B cell (primary cell): ENCODE data around the gene TRIM29. TPM values are rescaled to one million over a fixed set of nuclear protein-coding genes. Genes with fewer than 3 reads are reported as not detected.

Experiments
- ATAC-seq: fragments of 200-7000 bp; cut with Tn5 transposase; one replicate; pipeline ENCODE4 v1.10.0; 2021; ENCODE audit warnings: low read depth, mild to moderate bottlenecking, moderate number of reproducible peaks, moderate library complexity
- CTCF ChIA-PET: fragments of 350-600 bp; sonication (Branson Sonifier 250); formaldehyde crosslinking; loops from one replicate; lab custom pipeline; 2021; ENCODE audit warnings: antibody characterized with exemption, inconsistent platforms; lab: Charles Lee
- POLR2A ChIA-PET: fragments of 350-600 bp; sonication (Branson Sonifier 250); formaldehyde crosslinking; loops from one replicate; lab custom pipeline; 2021; ENCODE audit warnings: antibody characterized with exemption; lab: Charles Lee
- DNase-seq: peaks from one replicate; pipeline ENCODE4 v3.0.0; 2013
- H2AFZ ChIP-seq: 2 replicates; pipeline ENCODE4 v1.6.1; 2012; ENCODE audit warnings: mild to moderate bottlenecking, low read depth, low read length; ENCODE audit not compliant: insufficient read depth, poor library complexity, severe bottlenecking
- H3K27ac ChIP-seq, 2 donors: 1 replicate in 1 of 2; 2 replicates in 1 of 2; pipeline ENCODE4 v1.5.1; 2012 to 2013; ENCODE audit warnings: low read length in 2 of 2, mild to moderate bottlenecking in 2 of 2, moderate library complexity in 1 of 2
- H3K27me3 ChIP-seq, 4 experiments: fragments of 200-600 bp in 1 of 4; sonication (generic) in 1 of 4; replicated peaks in 1 of 4; 1 replicate in 2 of 4; 2 replicates in 2 of 4; pipeline versions ENCODE4 v1.6.1 to v1.7.0; 2013 to 2016; ENCODE audit warnings: low read length in 3 of 4, mild to moderate bottlenecking in 2 of 4, mixed read lengths in 1 of 4, moderate library complexity in 1 of 4; ENCODE audit not compliant: insufficient read depth in 4 of 4, control insufficient read depth in 3 of 4; ENCODE audit errors: control extremely low read depth in 1 of 4
- H3K36me3 ChIP-seq, 2 experiments: replicated peaks in 1 of 2; 1 replicate in 1 of 2; 2 replicates in 1 of 2; pipeline versions ENCODE4 v1.6.1 to v1.7.1; 2013; ENCODE audit warnings: low read length in 1 of 2; ENCODE audit not compliant: insufficient read depth in 2 of 2, control insufficient read depth in 1 of 2; ENCODE audit errors: control extremely low read depth in 1 of 2, extremely low read depth in 1 of 2
- H3K4me1 ChIP-seq, 2 donors: fragments of 200-600 bp in 1 of 2; sonication (generic) in 1 of 2; 1 replicate in 1 of 2; 2 replicates in 1 of 2; pipeline versions ENCODE4 v1.5.1 to v1.6.1; 2013 to 2017; ENCODE audit warnings: low read length in 2 of 2; ENCODE audit not compliant: control insufficient read depth in 2 of 2, insufficient read depth in 2 of 2
- H3K4me2 ChIP-seq: replicated peaks from 2 replicates; pipeline ENCODE3; 2012; ENCODE audit warnings: mild to moderate bottlenecking, low read depth, low read length; ENCODE audit not compliant: poor library complexity, severe bottlenecking
- H3K4me3 ChIP-seq, 5 experiments: fragments of 200-600 bp in 1 of 5; sonication (generic) in 1 of 5; 1 replicate in 3 of 5; 2 replicates in 2 of 5; pipeline versions ENCODE4 v1.5.1 to v1.7.0; 2011 to 2016; ENCODE audit warnings: low read length in 4 of 5, mild to moderate bottlenecking in 4 of 5, low read depth in 2 of 5, control low read depth in 1 of 5, moderate library complexity in 1 of 5; ENCODE audit not compliant: insufficient read depth in 1 of 5; ENCODE audit errors: control extremely low read depth in 1 of 5, extremely low read depth in 1 of 5
- H3K79me2 ChIP-seq: fragments of 200-600 bp; sonication (generic); one replicate; pipeline ENCODE4 v1.6.0; 2016; ENCODE audit warnings: low read length; ENCODE audit not compliant: control insufficient read depth, insufficient read depth
- H3K9ac ChIP-seq: fragments of 200-600 bp; sonication (generic); 2 replicates; pipeline ENCODE4 v1.6.1; 2017; ENCODE audit warnings: mild to moderate bottlenecking, low read length, moderate library complexity
- H3K9me3 ChIP-seq, 3 donors: one replicate each; pipeline versions ENCODE4 v1.6.1 to v1.7.1; 2013; ENCODE audit warnings: low read length in 2 of 3; ENCODE audit not compliant: control insufficient read depth in 2 of 3, insufficient read depth in 1 of 3; ENCODE audit errors: control extremely low read depth in 1 of 3
- H4K20me1 ChIP-seq: 2 replicates; pipeline ENCODE4 v1.6.0; 2012; ENCODE audit warnings: mild to moderate bottlenecking, low read length; ENCODE audit not compliant: insufficient read depth, control insufficient read depth, poor library complexity, severe bottlenecking
- H3K27ac Mint-ChIP-seq: one replicate; pipeline ENCODE4 v1.8.0; 2021; ENCODE audit warnings: mixed read lengths
- H3K27me3 Mint-ChIP-seq: one replicate; pipeline ENCODE4 v1.8.0; 2021; ENCODE audit warnings: mixed read lengths
- H3K4me1 Mint-ChIP-seq: one replicate; pipeline ENCODE4 v1.8.0; 2021; ENCODE audit warnings: mixed read lengths
- H3K4me3 Mint-ChIP-seq: one replicate; pipeline ENCODE4 v1.8.0; 2021; ENCODE audit warnings: mixed read lengths
- H3K9me3 Mint-ChIP-seq: one replicate; pipeline ENCODE4 v1.8.0; 2022; ENCODE audit warnings: mixed read lengths; ENCODE audit not compliant: insufficient read depth
- EZH2 ChIP-seq: IDR thresholded peaks from 2 replicates; pipeline ENCODE4 v1.6.1; 2012; ENCODE audit warnings: borderline replicate concordance, low read depth, mild to moderate bottlenecking, moderate library complexity, low read length; ENCODE audit not compliant: insufficient read depth, poor library complexity, severe bottlenecking
- WGBS: methylation state at CpG from one replicate; pipeline ENCODE4 v1.1.5; 2013; ENCODE audit warnings: missing lambda C conversion rate; ENCODE audit not compliant: insufficient coverage; 5-methylcytosine and 5-hydroxymethylcytosine counted together
- intact Hi-C: fragments of 100-400 bp; cut with micrococcal nuclease; formaldehyde crosslinking; loops from one replicate; pipeline ENCODE4 v1.10.0; 2022
- polyA plus RNA-seq: library from polyadenylated mRNA; depleted of rRNA; stranded (reverse); fragments of >200 nt; gene quantifications from 2 replicates; pipeline ENCODE4 v1.2.3, GENCODE V29; 2012
- total RNA-seq, 2 donors: library from RNA; stranded (reverse); fragments of 120-200 nt in 1 of 2; gene quantifications; 1 replicate in 1 of 2; 2 replicates in 1 of 2; pipeline versions ENCODE4 v1.2.3 to v1.2.4, GENCODE V29; 2013 to 2022
- TF ChIP-seq, protein P1 (sequence below): fragments of 200-600 bp; IDR thresholded peaks from one replicate; pipeline ENCODE4 v1.8.0; 2022; ENCODE audit warnings: antibody characterized with exemption, mild to moderate bottlenecking

The TRIM29 gene
- total and polyA plus RNA-seq, 2 donors (not counting 1 experiment from before 2014, with no cell fraction given), result not detected

DNA sequence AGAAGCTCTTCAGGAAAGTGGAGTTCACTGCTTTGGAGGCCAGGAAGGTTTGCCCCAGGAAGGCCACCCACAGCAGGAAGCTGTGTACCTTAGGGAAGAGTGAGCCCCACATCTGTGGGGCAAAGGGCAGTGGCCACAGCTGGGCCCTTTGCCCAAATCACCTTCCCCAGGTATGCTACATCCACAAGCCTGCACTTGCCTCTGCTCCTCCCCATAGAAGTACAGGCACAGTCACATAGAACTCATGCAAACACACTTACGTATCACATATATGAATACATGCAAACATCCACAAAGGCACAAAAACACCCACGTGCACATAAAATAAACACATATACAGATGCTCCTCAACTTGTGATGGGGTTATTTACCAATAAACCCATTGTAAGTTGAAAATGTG, 2.1 kb downstream of the TRIM29 start:
- POLR2A ChIA-PET, result no interaction called here
- H3K9ac ChIP-seq, result no peak overlapping the region
- WGBS, result no CpG with 5 or more reads among the region's 2 CpGs
- no peaks in the 10 kb centered on the region for H3K9me3 ChIP-seq
- peaks cover 2% of the 10 kb centered on the region for H3K27me3 Mint-ChIP-seq
- no peaks in the 10 kb centered on the region for H4K20me1 ChIP-seq
- intact Hi-C loops, result no loop called here
- no peak overlapping the region for H3K27ac Mint-ChIP-seq
- H3K36me3 ChIP-seq, result no peaks in the 10 kb centered on the region
- H3K4me3 Mint-ChIP-seq, result no peak overlapping the region
- TF ChIP-seq, protein P1, sequence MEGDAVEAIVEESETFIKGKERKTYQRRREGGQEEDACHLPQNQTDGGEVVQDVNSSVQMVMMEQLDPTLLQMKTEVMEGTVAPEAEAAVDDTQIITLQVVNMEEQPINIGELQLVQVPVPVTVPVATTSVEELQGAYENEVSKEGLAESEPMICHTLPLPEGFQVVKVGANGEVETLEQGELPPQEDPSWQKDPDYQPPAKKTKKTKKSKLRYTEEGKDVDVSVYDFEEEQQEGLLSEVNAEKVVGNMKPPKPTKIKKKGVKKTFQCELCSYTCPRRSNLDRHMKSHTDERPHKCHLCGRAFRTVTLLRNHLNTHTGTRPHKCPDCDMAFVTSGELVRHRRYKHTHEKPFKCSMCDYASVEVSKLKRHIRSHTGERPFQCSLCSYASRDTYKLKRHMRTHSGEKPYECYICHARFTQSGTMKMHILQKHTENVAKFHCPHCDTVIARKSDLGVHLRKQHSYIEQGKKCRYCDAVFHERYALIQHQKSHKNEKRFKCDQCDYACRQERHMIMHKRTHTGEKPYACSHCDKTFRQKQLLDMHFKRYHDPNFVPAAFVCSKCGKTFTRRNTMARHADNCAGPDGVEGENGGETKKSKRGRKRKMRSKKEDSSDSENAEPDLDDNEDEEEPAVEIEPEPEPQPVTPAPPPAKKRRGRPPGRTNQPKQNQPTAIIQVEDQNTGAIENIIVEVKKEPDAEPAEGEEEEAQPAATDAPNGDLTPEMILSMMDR, result no peak
- TF ChIP-seq EZH2, result no peak
- peaks cover 0 to 3% (median 0%) of the 10 kb centered on the region in 4 experiments for H3K27me3 ChIP-seq
- H3K4me1 ChIP-seq, result no peaks in the 10 kb centered on the region
- H2AFZ ChIP-seq, result no peak overlapping the region
- H3K4me3 ChIP-seq, result no peak overlapping the region
- H3K4me1 Mint-ChIP-seq, result no peaks in the 10 kb centered on the region
- H3K79me2 ChIP-seq, result no peaks in the 10 kb centered on the region
- no peak overlapping the region for H3K27ac ChIP-seq
- DNase-seq (no peak), ATAC-seq (no peak)
- CTCF ChIA-PET, result no interaction called here
- H3K4me2 ChIP-seq, result no peak overlapping the region
- H3K9me3 Mint-ChIP-seq, result no peaks in the 10 kb centered on the region

DNA sequence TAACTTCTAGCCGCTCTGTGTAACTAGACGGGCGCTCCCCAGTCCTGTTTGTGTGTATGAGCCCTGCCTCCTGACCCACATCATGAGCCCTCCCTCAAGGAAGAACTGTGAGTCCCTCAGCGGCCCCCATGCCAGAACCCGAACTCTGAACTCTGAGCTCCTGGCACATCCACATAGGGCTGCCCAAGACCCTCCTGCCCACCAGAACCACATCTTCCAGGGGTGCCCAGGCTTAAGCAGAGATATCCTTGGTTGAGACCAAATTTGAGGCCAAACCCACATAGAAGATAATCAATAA, 3.0 kb downstream of the TRIM29 start:
- H3K4me1 Mint-ChIP-seq, result no peaks in the 10 kb centered on the region
- Histone ChIP-seq H3K4me3 (no peak overlapping the region), H2AFZ (no peak overlapping the region), H3K36me3 (no peaks in the 10 kb centered on the region), H3K79me2 (no peaks in the 10 kb centered on the region), H4K20me1 (no peaks in the 10 kb centered on the region), H3K27ac (no peak overlapping the region), H3K4me2 (no peak overlapping the region), H3K27me3 (peaks cover 0 to 2% (median 0%) of the 10 kb centered on the region in 4 experiments), H3K9ac (no peak overlapping the region), H3K4me1 (no peaks in the 10 kb centered on the region), H3K9me3 (no peaks in the 10 kb centered on the region)
- intact Hi-C loops, result no loop called here
- no peaks in the 10 kb centered on the region for H3K9me3 Mint-ChIP-seq
- ChIA-PET CTCF (no interaction called here), POLR2A (no interaction called here)
- H3K27me3 Mint-ChIP-seq, result peaks cover 6% of the 10 kb centered on the region
- WGBS, result 92% methylated on average over 5 of the region's 5 CpGs
- H3K27ac Mint-ChIP-seq, result no peak overlapping the region
- no peak for DNase-seq
- no peak for ATAC-seq
- no peak overlapping the region for H3K4me3 Mint-ChIP-seq
- TF ChIP-seq EZH2, result no peak
- TF ChIP-seq, protein P1, result no peak
